SIG-M5 treated with dmso at 0.1 percent for 504 hours (cell line): ENCODE results near the gene SHBG.

Experiments used
- DNase-seq: peaks from one replicate; lab custom pipeline; 2025; ENCODE audit not compliant: unreplicated experiment; lab: John Stamatoyannopoulos, UW

Gene SHBG

GRCh38 chr17:7646457-7646856 lies 16.5 kb downstream of the SHBG start:
- no peak for DNase-seq

DNA sequence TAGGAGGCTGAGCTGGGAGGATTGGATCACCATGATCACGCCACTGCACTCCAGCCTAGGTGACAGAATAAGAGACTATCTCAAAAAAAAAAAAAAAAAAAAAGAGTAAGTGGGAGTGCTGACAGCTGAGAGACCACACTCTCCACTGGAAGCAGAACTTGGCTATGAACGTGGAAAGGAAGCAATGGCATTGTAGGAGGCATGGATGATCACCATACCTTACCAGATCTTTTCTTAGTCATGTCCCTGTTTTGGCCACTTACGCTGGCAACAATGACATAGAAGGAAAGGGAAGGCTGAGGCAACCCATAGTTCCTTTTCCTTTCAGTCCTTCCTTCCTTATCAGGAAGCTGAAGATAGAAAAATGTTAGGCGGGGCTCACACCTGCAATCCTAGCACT lies 17.1 kb downstream of the SHBG start:
- no peak for DNase-seq

GRCh38 chr17:7650509-7651096 lies 20.7 kb downstream of the SHBG start, which contains the start of gene ATP1B2:
Gene ATP1B2, plus strand, starts transcription at chr17:7650926. Its CDS starts 593 bp downstream, at chr17:7651519.
- peak; percentile 55 for DNase-seq

- DNase-seq = no peak
Observed at GRCh38 chr17:7651097-7651664, 21.2 kb downstream of the SHBG start.

DNA sequence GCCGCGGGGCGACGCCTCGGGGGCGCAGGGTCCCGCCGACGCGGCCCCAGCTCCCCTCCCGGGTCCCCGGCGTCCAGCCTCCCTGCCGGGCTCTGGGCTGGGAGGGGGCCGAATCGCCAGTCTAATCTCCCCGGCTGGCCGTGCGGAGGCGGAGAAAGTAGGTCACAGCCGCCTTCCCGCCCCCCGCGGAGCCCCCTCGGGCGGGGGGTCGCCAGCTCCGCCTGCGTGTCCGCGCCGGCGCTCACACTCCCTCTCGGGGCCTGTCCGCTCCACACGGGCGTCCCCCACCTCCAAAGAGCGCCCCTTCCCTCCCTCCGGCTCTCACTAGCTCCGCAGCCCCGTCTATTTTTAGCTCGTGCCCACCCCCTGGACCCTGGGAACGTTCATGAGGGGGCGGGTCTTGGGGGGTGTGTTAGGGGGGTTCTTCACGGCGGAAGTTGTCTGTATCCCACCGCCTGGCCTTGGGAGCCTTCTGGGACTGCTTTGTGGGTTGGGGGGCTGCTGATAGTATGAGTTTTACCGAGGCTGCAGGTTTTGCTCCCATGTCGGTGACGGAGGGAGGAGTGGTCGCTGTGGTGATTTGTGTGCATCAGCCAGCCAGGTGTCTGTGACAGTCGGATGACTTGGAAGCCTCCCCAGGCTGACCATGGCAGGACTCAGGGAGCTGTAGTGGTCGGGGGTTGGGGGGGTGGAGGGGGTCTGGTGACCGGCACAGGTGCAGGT lies 21.9 kb downstream of the SHBG start:
- DNase-seq = no peak

- no peak for DNase-seq
Observed at GRCh38 chr17:7652388-7653356, 22.7 kb downstream of the SHBG start.

DNA sequence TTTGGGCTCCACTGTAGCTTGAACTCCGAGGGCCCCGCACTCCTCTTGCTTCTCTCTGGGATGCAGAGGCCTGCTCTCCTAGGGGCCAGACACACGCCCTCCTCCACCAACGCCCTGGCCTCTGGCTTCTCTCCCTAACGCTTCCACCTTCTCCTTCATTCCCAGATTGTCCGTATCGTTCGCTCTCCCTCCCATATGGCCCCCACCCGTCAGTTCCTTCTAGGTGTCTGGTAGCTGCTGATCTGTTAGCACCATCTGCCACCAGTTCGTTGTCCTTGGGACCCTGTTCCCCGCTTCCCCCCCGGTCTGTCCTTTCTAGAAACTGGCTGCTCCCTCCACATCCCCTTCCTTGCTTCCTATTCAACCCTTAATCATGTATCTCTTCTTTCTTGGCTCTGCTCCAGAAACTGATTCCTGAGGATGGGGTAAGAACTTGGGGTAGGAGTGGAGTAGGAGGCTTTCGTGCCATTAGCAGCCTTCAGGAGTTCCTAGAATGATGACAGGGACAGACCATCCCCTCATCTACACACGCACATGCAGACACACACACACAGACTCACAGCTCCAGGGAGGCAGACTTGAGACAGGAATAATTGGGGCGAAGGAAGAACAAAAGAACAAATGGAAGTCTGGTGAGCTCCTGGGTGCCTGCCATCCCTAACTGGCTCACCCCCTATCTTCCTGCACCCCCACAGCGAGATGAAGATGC lies 25.1 kb downstream of the SHBG start:
- no peak for DNase-seq

- no peak for DNase-seq
Observed at GRCh38 chr17:7655541-7655840, 25.6 kb downstream of the SHBG start.

GRCh38 chr17:7656958-7657609 lies 27.1 kb downstream of the SHBG start:
- DNase-seq = peak; percentile 14

- DNase-seq = no peak
Observed at GRCh38 chr17:7667656-7668406, 37.9 kb downstream of the SHBG start.

DNA sequence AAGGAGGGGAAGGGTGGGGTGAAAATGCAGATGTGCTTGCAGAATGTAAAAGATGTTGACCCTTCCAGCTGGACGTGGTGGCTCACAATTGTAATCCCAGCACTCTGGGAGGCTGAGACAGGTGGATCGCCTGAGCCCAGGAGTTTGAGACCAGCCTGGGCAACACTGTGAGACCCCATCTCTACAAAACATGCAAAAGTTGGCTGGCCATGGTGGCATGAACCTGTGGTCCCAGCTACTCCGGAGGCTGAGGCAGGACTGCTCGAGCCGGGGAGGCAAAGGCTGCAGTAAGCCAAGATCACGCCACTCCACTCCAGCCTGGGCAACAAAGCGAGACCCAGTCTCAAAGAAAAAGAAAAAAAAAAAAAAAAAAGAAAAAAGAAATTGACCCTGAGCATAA lies 38.5 kb downstream of the SHBG start:
- no peak for DNase-seq

- peak; percentile 10 for DNase-seq
Observed at GRCh38 chr17:7673239-7673638, 43.3 kb downstream of the SHBG start.

GRCh38 chr17:7674934-7675333 lies 45.0 kb downstream of the SHBG start:
- no peak for DNase-seq

GRCh38 chr17:7676533-7676932 lies 46.6 kb downstream of the SHBG start:
- no peak for DNase-seq

DNA sequence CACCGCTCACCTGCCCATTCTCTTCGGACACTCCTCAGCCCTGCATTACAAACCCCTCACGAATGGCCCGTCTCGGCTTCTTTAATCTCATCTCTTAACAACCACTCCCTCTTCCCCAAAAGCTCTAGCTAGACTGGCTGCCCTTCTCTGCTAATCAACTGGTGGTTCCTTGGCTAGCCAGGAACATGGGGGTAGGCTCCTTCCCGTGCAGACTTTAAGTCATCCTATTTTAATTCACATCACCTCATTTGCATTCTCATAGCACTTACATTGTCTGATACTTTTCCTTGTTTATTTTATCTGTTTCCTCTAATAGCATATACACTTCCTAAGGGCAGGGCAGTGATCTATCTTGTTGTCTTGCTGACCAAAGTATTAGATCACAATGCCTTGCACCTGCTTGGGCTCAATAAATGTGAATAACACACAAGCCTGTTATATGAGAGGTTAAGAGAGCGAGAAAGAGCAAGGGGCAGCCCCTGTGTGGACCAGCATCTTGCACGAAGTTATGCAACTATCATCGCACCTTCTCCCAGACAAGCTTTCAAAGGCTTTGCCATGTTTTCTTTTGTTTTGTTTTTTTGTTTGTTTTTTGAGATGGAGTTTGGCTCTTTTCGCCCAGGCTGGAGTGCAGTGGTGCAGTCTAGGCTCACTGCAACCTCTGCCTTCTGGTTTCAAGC lies 47.6 kb downstream of the SHBG start:
- DNase-seq = no peak
